ENCODE results near the gene BRI3.

Gene BRI3

GRCh38 chr7:98287486-98287959 lies 6.0 kb downstream of the BRI3 start:
- peak in 2 of 3 experiments; percentile 12 to 20 for DNase-seq

DNA sequence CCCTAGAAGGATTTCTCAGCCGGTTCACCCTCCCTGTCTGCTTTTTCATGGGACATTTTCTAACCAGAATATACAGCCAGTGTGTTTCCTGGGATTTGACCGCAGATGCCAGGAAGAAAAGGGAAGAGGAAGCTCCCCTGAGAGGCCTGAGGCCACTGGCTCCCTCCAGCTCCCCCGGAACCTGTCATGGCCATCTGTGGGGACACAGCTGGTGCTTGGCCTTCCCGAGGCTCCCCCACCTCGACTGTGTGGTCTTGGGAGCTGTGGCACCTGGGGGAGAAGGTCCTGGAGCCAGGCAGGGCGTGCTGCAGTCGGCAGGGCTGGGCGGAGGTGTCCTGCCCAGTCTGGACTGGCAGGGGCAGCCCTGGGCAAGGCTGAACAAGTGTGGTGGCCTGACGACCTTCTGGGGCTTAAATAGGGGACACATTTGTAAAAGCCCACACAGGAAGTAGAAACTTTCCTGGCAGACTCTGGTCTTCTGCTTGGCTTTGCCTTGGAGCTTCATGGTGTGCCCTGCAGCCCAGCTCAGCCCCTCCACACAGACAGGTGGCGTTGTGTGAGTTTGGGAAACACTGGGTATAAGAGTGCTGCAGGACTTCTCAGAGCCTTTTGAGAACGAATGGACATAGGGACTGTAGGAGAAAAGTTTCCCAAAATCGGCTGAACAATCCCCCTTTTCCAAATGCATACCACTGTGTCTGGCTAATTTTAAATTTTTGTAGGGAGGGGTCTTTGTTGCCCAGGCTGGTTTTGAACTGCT lies 6.8 kb downstream of the BRI3 start:
- DNase-seq, result no peak

GRCh38 chr7:98289333-98289875 lies 7.9 kb downstream of the BRI3 start:
- DNase-seq, result no peak

DNA sequence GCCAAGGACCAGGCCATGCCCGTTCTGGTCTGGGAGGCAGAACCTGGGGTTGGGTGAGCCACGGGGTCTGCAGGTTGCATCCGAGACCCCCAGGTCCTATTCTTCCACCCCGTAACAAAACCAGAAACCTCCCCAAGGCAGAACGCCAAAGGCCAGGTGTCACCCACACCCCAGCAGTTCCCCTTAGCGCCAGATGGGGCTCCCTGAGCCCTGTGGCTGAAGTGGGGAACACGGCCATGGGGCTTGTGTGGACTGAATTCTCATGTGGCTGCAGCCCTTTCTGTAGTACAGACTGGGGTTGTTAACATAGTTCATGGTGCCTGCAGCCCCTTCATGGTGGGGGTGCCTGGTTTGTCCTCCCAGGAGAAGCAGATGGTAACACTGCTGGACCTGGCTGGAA lies 10.2 kb downstream of the BRI3 start:
- DNase-seq, result no peak

DNA sequence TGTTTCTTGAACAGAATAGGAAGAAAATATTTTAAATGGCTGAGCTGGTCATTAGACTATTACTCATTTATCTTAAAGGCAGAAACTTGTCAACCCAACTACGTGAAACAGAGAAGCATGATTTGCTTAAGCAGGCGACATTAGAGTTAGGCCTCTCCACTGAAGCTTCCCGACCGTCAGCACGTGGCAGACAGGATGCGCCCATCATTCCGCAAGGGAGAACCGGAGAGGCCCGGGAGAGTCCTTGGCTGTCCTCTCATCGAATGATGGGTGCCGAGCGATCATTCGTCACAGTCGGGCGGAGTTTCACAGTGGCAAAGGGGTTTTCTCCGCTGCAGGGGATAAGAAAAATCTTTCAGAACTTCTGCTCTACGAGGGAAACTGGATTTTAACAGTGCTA lies 11.8 kb downstream of the BRI3 start:
- no peak for DNase-seq

- DNase-seq, result no peak
Measured at GRCh38 chr7:98293746-98294145, 12.3 kb downstream of the BRI3 start.

GRCh38 chr7:98294326-98294725 lies 12.8 kb downstream of the BRI3 start:
- no peak for DNase-seq

- DNase-seq, result peak; percentile 60 to 79 (median 61)
Measured at GRCh38 chr7:98294798-98295382, 13.4 kb downstream of the BRI3 start.

DNA sequence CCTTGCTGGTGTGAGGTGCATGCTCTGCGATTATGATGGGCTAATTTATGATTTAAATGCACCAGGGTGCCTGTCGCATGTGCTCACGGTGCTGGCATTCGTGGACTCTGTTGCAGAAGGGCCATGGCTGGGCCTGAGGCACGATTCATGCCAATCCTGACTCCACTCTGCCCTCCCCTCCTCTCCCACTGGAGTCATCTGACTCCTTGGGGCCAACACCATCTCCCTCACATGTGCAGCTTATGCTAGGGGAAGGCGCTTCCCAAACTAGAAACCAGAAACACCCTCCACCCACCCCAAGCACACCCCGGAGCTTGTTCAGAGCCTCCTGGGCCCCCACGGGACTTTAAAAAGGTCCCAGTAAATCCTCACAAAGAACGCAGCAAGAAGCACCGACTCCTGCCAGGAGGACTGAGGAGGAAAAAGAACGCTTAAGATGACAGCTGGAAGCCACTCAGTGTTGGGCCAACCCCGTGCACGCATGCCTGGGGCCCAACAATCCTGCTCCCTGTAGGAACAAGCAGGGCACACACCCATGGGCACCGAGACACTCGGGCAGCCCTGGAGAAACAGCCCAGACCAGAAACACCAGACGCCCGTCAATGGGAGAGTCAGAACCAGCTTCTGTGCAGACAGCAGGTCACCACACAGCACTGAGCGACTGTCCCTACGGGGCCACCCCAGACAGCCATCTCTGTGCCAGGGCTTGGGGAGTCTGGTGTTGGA lies 14.1 kb downstream of the BRI3 start:
- DNase-seq, result no peak

GRCh38 chr7:98296833-98297232 lies 15.3 kb downstream of the BRI3 start:
- DNase-seq, result no peak

- DNase-seq, result no peak
Measured at GRCh38 chr7:98297626-98298286, 16.3 kb downstream of the BRI3 start.

DNA sequence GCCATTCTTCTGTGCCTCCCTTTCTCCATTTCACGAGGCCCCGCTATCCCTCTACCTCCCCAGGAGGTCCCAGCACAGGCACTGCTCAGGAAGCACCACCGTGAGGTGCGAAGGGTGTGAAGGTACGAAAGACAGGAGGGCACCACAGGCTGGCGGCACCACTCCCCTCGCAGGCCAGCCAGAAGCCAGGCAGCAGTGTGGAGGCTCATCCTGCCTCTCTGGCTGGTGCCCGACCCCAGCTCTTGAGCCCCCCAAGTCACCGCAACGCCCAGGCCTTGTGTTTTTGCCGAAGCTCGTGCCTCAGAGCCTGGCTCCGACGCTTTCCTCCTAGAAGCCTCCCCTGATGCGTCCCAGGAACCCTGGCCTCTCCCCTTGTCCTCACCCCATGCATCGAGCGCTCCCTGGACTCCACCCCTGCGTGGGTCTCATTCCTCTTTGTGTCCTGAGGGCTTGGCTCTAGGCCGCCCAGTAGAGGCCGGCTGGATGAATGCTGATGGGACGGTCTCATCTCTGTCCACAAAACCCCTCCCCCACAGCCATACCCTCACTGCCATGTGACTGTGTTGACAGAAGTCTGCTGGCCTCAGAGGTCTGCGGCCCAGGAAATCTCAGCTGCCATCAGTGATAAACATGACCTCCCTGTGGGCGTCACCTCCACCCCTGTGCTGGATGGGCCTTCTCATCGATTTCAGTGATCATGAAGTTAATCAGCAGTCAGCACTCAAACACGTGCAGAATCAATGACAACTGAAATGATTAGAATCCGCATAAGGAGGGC lies 19.3 kb downstream of the BRI3 start:
- DNase-seq, result no peak

DNA sequence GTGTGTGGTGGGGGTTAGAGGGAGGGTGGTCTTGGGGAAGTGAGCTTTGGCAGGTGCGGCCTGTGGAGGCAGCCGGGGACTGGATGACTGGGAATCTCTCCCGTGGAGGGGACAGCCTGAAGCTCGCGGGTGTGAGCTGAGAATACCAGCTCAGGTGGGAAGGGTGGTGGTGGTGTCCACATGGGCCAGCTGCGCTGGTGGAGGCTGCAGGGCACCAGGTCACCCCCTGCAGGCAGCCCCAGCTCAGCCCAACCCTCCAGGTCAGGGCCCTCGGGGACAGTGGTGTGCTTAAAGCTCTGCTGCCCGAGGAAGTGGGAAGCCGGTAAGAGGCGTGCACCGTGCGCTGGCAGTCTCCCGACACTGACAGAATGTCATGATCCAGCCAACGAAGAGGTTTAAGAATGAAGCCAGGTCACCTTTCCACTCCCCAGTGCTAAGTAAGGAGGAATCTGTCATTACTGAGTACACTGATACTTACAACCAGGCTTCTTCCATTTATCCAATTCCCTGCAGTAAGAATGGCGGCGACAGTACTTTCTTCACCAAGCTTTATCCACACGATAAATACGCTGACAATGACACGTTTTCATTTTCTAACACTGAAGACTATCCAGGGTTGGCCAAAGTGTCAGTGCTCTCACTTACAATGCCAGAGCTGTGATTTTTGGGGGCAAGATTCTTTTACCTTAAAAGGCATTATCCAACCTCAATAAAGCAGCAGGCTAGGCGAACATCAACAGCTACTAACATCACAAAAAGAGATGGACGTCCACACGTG lies 20.4 kb downstream of the BRI3 start:
- no peak for DNase-seq

GRCh38 chr7:98303176-98303865 lies 21.8 kb downstream of the BRI3 start:
- no peak for DNase-seq

GRCh38 chr7:98303906-98304305 lies 22.4 kb downstream of the BRI3 start:
- DNase-seq, result no peak

- DNase-seq, result no peak
Measured at GRCh38 chr7:98305951-98306535, 24.6 kb downstream of the BRI3 start.

DNA sequence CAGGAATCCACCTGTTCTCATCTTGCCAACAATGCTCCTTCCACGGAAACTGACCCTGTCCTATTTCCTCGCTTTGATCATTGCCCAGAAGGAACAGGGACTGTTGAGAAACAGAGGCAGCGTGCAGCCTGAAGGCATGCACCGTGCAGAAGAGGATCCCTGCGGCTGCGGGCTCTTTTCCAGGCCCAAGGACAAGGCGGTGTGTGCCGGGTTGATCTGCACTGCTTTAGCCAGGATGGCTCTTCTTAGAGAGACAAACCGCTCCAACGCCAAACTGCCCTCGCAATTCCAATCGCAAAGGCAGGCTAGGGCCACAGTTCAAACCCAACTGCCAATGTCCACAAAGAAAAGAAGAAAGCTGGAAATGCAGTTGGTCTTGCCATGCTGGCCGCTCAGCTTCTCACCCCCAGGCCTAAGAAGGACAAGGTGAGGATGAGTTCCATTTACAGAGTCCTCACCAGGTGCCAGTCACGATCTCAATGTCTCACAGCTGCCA lies 26.5 kb downstream of the BRI3 start:
- DNase-seq, result no peak

DNA sequence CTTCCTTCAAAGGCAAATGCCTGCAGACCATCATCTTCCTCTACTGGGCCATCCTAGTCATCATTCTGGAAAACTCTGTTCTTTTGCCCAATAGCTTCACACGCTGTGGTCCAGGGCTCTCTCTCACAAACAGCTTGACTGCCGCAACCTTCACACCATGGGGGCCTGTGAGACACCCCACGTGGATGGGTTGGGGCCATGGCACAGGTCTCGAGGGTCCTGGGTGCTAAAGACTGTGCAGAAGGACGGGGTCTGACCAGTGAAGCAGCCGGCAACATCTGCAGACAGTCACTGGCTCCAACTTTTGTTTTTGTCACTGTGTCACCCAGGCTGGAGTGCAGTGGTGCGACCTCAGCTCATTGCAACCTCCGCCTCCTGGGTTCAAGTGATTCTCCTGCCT lies 28.1 kb downstream of the BRI3 start:
- no peak for DNase-seq

GRCh38 chr7:98312201-98312600 lies 30.7 kb downstream of the BRI3 start:
- no peak for DNase-seq

- DNase-seq, result no peak
Measured at GRCh38 chr7:98314469-98314868, 33.0 kb downstream of the BRI3 start.
